Frontal cortex (tissue), 4 donors: ENCODE data around the gene STON2. TPM values are rescaled to one million over a fixed set of nuclear protein-coding genes. Genes with fewer than 3 reads are reported as not detected.
A peak's percentile ranks its signal among the peaks of the same experiment; 100 is the strongest.
"Not testable (repeated sequence)": the region's sequence is repeated elsewhere in the genome, so short reads cannot be mapped to it uniquely, and the experiment has no call there.

ENCODE experiments used
- DNase-seq, 2 donors: peaks; one replicate each; pipeline ENCODE4 v3.0.0; 2012; ENCODE audit warnings: low spot score in 2 of 2
- FAIRE-seq: peaks from 2 replicates; lab custom pipeline; 2012; peaks lifted over from hg19 to GRCh38; lab: Jason Lieb, UNC
- total RNA-seq: library from RNA; depleted of rRNA; stranded (reverse); fragments of >200 nt; gene quantifications from one replicate; pipeline ENCODE4 v1.2.3, GENCODE V29; 2014
- donor health status: control.
- donor health status: control.
- donor health status: control.

STON2 gene
- total RNA-seq, 1 donor from 2014 or later = 19.2 TPM

DNA sequence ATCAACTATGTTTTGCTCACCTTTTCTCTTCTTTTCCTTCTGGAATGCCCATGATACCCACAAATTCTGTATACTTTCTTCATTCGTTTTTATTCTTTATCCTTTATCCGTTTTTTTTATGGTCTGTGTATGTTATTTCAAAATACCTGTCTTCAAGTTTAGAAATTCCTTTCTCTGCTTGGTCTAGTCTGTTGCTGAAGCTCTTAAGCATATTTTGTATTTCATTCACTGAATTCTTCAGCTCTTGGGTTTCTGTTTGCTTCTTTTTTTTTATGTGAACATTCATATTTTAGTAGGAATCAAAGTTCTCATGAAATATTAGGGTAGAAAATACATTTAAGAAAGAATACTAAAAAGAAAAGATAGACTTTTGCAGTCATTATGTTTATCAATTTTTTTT lies 156.6 kb downstream of the STON2 start:
- no peak for FAIRE-seq

DNA sequence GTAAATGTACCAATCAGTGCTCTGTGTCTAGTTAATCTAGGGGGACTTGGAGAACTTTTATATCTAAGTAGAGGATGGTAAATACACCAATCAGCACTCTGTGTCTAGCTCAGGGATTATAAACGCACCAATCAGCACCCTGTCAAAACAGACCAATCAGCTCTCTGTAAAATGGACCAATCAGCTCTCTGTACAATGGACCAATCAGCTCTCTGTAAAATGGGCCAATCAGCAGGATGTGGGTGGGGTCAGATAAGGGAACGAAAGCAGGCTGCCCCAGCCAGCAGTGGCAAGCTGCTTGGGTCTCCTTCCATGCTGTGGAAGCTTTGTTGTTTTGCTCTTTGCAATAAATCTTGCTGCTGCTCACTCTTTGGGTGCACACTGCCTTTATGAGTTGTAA lies 163.3 kb downstream of the STON2 start:
- DNase-seq, FAIRE-seq: not testable (repeated sequence)

More for the DNA sequence above, 156.6 kb downstream of the STON2 start:
- no peak for DNase-seq

DNA sequence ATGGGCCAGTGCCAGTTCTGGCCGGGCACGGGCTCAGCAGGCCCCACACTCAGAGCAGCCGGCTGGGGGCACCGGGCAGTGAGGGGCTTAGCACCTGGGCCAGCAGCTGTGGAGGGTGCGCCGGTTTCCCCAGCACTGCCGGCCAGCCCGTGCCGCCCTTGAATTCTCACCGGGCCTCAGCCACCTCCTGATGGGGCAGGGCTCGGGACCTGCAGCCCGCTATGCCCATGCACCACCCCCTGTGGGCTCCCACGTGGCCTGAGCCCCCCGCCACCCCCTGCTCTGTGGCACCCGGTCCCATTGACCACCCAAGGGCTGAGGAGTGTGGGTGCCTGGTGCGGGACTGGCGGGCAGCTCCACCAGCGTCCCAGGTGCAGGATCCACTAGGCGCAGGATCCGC lies 164.0 kb downstream of the STON2 start:
- FAIRE-seq = no peak
- no peak for DNase-seq

DNA sequence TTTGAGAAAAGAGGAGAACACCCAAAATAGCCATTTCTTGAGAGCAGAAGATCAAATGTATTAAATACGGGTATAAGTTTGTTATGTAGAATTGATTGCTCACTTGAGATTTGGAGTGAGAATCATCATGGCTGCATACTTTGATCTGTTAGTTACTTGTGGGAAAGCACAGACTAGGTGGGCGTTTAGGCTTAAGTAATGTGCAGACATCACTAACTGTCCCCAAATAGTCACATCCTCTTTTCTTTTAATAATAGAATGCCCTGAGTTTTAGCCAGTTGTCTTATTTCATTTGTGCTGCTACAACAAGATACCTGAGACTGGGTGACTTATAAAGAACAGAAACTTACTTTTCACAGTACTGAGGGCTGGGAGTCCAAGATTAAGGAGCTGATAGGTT lies 165.0 kb downstream of the STON2 start:
- FAIRE-seq = no peak
- no peak for DNase-seq

- no peak for FAIRE-seq
Observed at GRCh38 chr14:81234278-81234677, 165.8 kb downstream of the STON2 start.

GRCh38 chr14:81233615-81234014 lies 166.5 kb downstream of the STON2 start:
- no peak for DNase-seq
- FAIRE-seq = no peak

More at GRCh38 chr14:81234278-81234677, 165.8 kb downstream of the STON2 start:
- no peak for DNase-seq

GRCh38 chr14:81231540-81231939 lies 168.6 kb downstream of the STON2 start:
- FAIRE-seq (no peak), DNase-seq (no peak)

GRCh38 chr14:81224222-81224621 lies 175.9 kb downstream of the STON2 start:
- FAIRE-seq = no peak
- no peak for DNase-seq

DNA sequence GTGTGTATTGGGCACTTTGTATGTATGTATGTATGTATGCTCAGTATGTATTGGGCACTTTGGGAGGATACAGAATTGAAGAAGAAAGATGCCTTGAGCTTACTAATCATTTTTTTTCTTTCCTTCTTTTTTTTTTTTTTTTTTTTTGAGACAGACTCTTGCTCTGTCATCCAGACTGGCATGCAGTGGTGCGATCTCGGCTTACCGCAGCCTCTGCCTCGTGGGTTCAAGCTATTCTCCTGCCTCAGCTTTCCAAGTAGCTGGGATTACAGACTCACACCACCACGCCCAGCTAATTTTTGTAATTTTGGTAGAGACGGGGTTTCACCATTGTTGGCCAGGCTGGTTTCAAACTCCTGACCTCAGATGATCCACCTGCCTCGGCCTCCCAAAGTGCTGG lies 176.3 kb downstream of the STON2 start:
- not testable (repeated sequence) for FAIRE-seq, DNase-seq

GRCh38 chr14:81222691-81223090 lies 177.4 kb downstream of the STON2 start:
- DNase-seq (no peak), FAIRE-seq (no peak)

GRCh38 chr14:81222126-81222525 lies 178.0 kb downstream of the STON2 start:
- no peak for DNase-seq
- no peak for FAIRE-seq

DNA sequence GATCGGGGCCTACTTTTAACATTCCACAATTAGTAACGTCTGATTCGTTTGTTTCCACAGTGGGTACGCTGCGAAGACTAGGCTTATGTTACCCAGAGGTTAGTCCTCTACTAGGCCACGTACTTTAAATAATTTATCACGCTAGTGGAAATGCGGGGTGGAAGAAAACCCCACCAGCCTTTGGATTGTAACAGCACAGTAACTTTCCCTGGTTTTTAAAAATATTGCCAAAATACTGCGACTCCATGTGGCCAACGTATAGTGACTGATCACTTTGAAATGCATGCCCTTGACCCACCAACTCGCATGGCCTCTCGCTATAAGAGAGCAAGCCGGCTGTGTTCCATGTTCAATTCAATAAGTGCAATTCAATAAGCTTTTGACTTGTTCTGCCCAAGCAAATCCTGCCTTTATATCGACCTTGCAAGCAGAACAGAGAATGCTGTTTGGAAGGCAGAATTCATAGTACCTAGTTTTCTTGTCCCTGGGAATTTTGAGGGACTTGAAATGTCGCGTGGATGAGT lies 178.5 kb downstream of the STON2 start:
- FAIRE-seq = no peak

DNA sequence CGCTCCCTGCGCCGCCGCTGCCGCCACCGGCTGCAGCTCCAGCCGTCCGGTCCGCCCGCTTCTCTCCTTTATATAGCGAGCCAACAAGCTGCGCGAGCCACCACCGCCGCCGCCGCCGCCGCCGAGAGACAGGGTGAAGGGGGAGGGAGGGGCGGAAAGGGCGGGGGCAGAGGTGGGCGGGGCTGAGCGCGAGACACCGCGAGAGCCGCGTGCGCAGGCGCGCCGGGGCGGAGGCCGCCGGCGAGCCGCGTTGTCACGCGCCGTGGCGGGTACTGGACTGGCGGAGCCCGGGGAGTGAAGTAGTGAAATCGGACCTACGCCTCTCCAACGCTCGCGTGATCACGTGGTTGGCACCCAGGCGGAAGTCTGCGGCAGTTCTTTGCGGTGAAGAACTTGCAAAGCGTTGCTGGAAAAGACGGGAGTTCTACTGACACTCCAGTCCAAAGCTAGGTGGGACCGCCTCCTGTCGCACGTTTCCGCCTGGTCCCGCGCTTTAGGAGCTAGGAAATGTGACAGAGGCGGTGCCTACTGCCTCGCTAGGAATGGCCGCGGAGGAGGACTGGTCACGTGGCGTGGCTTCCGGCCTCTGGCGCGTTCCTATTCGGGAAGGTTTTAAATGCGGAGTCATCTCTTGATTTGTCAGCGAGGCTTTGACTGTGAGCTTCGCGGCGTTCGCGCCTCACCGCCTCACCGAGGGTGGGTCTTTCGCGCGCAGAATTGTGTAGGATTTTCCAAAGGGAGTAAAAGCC lies 179.1 kb downstream of the STON2 start, which contains the start of gene GTF2A1:
GTF2A1 (minus strand) TSS at position 130 of the 749 bp plus-strand sequence. CDS start 441 bp downstream, outside the sequence.
- DNase-seq = peak; percentile 80 to 90
- FAIRE-seq = no peak

More for the DNA sequence above, 178.5 kb downstream of the STON2 start:
- no peak for DNase-seq

DNA sequence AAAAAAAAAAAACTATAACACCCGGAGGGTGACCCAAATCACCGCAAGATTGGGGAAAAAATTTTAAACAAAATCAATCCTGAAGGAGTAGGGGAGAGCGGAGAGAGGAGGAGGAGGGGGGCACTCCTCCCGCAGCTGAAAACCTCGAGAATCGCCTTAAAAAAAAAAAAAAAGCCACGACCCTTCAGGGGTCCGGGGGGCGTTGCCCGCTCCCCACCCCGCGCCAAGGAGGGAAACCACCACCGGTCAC lies 179.6 kb downstream of the STON2 start:
- no peak for FAIRE-seq
- no peak for DNase-seq

DNA sequence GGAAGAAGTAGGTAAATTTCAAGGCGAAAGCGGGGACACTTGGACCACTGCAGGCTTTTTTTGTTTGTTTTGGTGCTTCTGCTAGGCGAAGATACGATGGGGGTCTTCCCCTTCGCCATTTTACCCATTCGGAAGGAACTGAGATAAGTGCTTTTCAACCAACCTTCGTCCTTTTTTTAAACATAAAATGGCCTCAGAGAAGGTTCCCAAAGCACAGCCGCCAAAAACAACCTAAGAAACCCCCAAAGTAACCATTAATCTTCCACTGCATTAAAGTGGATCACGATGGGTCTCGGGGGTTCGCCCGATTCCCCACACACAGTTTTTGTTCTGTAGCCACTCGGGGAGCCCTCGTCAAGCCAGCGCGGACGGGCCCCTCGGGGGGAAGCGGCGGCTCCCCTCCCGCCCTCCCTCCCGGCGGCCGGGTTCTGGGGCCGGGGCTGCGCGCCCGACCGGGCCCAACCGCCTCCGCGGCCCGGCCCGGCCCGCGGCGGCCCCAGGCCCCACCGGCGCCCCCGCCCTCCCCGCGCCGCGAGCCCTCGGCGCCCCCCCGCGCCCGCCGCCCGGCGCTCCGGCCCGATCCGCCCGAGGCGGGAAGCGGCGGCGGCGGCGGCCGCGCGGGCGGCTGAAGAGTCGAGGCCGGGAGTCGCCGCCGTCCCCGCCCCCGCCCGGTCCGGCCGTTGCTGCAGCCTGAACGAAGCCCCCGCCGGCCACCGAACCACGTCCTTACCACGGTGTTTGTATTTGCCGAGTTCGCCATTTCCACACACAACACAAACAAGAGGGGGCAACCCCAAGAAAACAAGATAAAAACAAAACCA lies 180.2 kb downstream of the STON2 start:
- FAIRE-seq (no peak), DNase-seq (peak; percentile 30 to 67)

DNA sequence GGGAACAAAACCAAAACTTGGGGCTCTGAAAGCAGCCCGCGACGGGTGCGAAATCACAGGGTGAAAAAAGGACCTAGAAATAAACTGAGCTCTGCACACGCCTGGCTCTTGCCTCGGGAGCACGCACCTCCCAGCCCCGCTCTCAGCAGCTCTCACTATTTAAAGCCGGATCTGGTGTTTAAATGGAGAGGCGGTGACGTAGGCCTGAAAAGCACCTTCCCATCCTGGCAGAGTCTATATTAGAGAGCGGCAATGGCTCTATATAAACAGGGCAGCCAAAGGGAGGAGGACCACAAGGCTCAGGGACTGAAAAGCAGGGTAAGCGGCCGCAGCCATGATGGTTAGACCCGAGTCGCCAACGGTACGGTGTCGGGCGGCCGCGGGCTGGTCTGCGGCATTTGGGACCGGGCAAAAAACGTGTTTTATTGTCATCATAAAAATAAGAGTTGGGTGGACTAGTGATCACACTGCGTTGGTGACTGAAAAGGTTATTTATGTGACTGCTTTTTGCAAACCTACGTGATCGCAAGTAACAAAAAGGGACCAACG lies 180.8 kb downstream of the STON2 start:
- DNase-seq (peak; percentile 60 to 77), FAIRE-seq (no peak)

GRCh38 chr14:81211844-81212243 lies 188.3 kb downstream of the STON2 start:
- FAIRE-seq = peak; percentile 30
- no peak for DNase-seq
